SK-MEL-5 (cell line): ENCODE data around the gene PCID2. TPM values are rescaled to one million over a fixed set of nuclear protein-coding genes. Genes with fewer than 3 reads are reported as not detected.

ENCODE experiments used
- DNase-seq: peaks from one replicate; pipeline ENCODE4 v3.0.0-alpha.2; 2016; ENCODE audit warnings: low read depth, low spot score
- in situ Hi-C: cut with HindIII; loops from 2 replicates; pipeline ENCODE4 v1.10.0; 2016; ENCODE audit warnings: low sequenced_read_pairs, high pct_unique_total_duplicates, low pct_unique_long_range_greater_than_20kb
- total RNA-seq: library from RNA; depleted of rRNA; stranded (reverse); fragments of >200 nt; shearing (Covaris generic); gene quantifications from 2 replicates; pipeline ENCODE4 v1.2.3, GENCODE V29; 2014

PCID2 gene
- total RNA-seq, 1 experiment from 2014 or later: 93.4 TPM

GRCh38 chr13:113224486-113224885, 16.0 kb upstream of the PCID2 start:
- in situ Hi-C loops: no loop called here
- no peak for DNase-seq

DNA sequence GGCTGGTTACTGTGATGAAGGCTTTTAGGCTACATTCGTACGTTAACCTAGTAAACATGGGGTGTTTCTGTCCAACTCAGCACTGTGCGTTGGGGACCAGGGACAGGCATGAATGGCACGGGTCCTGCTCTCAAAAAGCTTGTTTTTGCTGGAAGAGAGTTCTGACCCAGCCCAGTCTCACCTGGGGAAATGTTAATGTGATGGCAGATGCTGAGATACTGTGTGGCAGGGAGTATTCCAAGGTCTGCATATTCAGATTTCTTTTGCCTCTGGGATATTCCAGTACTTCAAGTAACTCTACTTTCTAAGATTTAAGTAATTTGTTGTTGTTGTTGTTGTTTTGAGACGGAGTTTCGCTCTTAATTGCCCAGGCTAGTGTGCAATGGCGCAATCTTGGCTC, 14.6 kb upstream of the PCID2 start:
- in situ Hi-C loops: no loop called here
- no peak for DNase-seq

DNA sequence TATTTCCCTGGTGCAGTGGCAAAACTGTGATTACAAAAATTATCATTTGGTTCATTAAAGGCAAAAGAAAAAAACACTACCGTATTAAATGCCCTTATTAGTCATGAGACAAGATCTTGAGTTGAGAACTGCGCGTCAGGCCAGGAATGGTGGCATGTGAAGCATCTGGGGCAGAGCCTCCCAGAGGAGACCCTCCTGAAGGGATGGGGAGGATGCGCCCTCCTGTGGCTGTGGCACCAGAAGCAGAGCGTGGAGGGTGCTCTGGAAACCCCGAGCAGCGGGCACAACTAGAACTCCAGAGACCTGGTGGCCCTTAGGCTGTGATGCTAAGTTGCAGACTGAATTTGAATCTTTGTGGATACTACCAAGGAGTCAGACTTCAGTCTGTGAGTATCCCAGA, 12.4 kb upstream of the PCID2 start:
- DNase-seq: peak; percentile 66
- in situ Hi-C loops: no loop called here

- in situ Hi-C loops: no loop called here
- no peak for DNase-seq
Observed at GRCh38 chr13:113220141-113220598, 11.7 kb upstream of the PCID2 start.

DNA sequence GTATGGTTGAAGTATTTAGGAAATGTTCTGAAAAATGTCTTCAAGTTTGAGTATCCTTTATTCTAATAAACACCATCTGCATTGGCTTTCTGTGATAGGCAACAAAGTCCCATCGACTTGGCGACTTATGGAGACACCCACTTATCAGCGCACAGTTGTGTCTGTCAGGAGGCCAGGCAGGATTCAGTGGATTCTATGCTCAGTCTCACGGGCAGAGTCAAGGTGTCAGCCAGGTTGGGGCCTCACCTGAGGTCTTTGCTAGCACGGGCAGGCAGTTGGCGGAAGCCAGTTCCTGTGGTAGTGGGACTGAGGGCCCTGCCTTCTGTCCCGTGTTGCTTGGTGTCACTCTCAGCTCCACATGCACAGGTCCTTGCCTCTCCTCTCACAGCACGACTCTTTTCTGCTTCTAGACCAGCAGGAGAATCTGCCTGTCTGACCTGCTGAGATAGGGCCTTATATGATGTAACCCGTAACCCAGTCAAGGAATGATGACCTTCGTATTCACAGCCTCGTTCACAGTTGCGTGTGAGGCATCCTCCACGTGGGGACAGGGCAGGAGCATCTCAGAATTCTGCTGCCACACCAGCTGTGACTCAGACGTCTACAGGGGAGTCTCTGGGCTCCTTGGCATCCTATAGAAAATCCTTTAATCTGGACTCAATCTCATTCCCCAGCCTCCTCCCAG, 10.9 kb upstream of the PCID2 start:
- no peak for DNase-seq
- in situ Hi-C loops: no loop called here

GRCh38 chr13:113218586-113218985, 10.1 kb upstream of the PCID2 start:
- no peak for DNase-seq
- in situ Hi-C loops: no loop called here

DNA sequence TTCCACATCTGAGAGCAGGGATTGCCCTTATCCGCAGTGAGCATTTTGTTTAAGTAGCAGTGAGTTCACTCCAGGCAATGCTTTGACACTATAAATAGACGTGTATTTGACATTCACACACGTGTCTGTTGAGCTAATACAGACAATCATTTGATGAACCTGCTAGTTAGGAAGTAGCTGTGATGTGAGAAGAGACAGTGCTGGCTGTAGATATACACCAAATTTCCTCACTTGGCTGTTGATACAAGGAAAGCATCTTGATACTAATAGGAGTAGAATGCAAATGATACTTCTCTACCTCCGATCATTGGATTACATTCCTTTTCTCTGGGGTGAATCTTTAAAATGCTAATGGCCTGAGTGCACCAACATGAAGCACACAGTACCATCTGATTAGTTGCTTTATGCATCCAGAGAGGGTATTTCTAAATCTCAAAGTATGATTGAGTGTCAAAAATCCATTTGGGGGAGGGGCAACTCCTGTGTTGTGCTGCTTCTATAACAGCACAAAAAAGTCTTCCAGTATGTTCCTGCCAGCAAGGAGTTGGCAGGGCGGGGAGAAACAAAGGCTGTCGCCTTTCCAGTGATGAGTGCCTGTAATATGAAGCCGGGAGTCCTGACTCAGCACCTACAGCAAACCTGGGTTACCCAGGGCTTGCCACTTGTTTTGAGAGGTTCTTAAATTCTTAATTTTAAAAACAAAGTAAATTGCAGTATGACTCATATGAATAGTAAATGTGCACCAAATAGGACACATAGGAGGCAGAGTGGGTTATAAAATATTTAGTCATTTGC, 8.0 kb upstream of the PCID2 start:
- no peak for DNase-seq
- in situ Hi-C loops: no loop called here

DNA sequence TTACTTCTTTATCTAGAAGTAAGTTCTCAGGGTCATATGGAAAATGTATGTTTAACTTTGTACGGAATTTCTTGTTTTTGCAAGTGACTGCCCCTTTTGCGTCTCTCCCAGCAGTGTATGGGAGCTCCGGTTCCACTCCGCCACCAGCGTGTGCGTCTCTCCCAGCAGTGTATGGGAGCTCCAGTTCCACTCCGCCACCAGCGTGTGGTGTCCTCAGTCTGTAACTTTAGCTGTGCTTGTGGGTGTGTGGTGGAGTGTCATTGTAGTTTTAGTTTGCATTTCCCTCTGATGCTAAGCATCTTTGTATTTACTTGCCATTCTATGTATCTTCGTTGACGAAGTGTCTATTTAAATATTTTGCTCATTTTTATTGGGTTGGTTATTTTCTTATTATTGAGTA, 3.3 kb upstream of the PCID2 start:
- DNase-seq: no peak
- in situ Hi-C loops: no loop called here

DNA sequence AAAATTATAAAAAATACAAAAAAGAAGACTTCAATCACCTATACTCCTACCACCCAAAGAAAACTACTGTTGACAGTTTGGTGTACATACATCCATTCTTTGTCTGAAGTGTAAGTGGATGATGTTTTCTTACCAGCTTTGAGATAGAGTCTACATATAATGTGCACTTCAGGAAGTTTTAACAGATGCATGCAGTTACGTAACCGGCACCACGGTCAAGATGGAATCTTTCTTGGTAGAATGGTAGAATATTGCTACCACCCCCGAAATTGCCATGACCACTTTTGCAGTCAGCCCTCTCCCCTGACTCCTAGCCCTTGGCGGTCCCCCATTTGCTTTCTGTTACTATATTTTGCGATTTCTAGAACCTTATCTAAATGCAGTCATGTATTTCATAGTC, 2.4 kb upstream of the PCID2 start:
- no peak for DNase-seq
- in situ Hi-C loops: no loop called here

GRCh38 chr13:113209759-113210421, 1.4 kb upstream of the PCID2 start:
- peak; percentile 47 for DNase-seq
- in situ Hi-C loops: no loop called here

DNA sequence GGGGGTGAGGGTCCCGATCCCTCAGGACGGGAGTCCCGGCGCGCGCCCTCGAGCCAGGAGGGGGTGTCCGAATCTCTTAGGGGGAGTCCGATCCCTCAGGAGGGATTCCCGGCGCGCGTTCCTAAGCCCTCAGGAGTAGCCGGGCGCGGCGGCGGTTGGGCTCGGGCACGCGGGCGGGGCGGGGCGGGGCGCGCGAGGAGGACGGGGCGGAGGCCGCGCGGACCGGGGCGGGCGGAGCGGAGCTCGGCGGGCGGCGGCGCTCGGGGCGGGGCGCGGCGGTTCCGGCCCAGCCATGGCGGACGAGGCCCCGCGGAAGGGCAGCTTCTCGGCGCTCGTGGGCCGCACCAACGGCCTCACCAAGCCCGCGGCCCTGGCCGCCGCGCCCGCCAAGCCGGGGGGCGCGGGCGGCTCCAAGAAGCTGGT, 878 bp upstream of the PCID2 start, which contains the start of gene CUL4A:
Gene CUL4A, plus strand, starts transcription at position 278 of the 423 bp plus-strand sequence. Its CDS starts 15 bp downstream, at position 293.
- in situ Hi-C loops: no loop called here
- peak; percentile 76 for DNase-seq

GRCh38 chr13:113207890-113208420, 514 bp downstream of the PCID2 start:
- DNase-seq: peak; percentile 47
- in situ Hi-C loops: no loop called here

GRCh38 chr13:113207460-113207859, 1.0 kb downstream of the PCID2 start:
- no peak for DNase-seq
- in situ Hi-C loops: no loop called here

GRCh38 chr13:113205428-113205931, 3.0 kb downstream of the PCID2 start:
- in situ Hi-C loops: no loop called here
- no peak for DNase-seq

- no peak for DNase-seq
- in situ Hi-C loops: no loop called here
Observed at GRCh38 chr13:113204378-113204734, 4.1 kb downstream of the PCID2 start.

DNA sequence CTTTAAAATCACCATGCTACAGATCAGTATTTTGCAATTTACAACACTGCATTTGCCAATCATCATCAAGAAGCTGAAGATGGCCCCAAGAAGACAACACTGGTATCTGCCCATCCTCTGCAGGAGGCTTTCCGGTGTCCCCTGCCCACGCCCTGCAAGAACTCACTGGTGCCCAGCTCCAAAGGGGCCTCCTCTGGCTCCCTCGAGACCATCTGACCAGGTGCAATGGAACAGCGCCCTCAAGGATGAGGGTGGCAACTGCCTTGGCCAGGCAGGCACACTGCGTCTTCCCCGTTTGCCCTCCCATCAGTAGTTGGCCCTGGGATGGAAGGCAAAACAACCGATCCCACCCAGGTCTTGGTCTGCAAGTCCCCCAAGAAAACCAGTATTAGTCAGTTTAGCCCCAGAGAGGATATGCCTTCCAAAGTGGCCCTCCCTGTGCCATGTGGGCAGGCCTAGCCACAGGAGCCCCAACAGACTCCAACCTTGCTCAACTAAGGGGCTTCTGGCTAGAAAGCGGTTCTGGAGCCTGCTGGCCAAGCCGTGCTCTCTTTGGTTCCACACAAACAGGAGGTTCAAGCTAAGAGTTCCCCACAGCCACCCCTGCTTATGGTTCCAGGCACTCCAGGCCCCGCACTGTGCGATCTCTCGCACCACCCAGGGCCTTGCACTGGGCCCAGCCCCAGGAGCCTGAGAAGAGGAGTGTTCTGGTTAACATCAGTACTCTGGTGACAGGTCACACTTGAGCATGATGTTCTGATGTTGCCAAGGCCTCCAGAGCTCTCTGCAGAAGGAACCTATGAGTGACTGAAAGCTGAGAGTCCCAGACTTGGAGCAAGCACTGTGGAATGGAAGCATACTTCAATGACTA, 4.7 kb downstream of the PCID2 start:
- in situ Hi-C loops: no loop called here
- DNase-seq: no peak

DNA sequence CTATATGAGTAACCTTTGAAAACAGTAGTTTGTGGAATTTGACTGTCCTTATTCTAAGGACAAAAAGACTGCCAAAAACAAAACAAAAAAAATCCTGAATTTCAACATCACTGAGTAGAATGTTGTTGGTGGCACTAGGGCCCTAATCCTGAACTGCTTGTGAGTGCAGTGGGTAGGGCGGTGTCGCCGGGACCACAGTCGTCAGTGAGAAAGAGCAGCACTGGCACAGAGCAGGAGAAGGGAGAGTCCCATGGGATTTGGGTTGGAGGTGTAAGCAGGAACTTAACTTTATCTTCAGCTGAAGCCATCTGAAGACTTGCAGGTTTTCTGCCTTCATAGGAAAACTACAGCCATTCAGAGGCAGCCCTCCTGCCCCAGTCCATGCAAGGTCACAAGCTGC, 5.6 kb downstream of the PCID2 start:
- in situ Hi-C loops: no loop called here

More for the DNA sequence above, 5.6 kb downstream of the PCID2 start:
- no peak for DNase-seq
